ENCODE results near the gene ZEB1. TPM values are rescaled to one million over a fixed set of nuclear protein-coding genes. Genes with fewer than 3 reads are reported as not detected.

Gene ZEB1
- total RNA-seq, 1 donor from 2014 or later: 38.8 TPM

DNA sequence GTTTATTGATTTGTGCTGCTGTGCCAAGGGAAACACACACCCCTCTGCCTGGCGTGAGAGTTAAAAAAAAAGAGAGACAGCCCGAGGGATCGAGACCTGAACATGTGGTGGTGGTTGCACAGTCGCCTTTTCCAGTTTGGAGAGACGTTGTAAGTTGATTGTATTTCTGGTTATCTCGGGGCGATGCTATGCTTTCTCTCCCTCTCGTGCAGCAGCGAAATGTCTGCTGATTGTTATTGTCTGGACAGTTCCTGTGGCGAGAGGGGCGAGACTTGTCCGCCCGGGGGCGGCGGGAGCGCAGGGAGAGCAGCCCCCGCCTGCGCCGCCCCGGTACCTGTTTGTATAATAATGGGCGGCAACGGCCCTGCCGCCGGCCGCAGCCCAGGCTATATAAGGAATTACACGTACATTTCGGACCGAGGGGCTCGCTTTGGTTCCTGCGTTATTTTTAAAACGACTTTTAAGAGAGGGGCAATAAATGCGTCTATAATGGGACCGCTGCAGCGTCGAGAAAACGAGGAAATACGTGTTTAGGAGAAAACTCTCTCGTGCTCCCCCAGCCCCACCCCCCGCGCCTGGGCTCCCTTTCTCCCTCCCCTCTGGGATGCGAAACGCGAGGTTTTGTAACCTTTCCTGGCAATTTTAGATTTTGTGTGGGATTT, 1.7 kb downstream of the ZEB1 start:
- Mint-ChIP-seq H3K9me3 (no peaks in the 10 kb centered on the region), H3K4me1 (peaks cover 28% of the 10 kb centered on the region), H3K27me3 (ENCODE audit: insufficient read depth, low read depth) (peaks cover 4% of the 10 kb centered on the region), H3K27ac (peak overlapping the region; percentile 93), H3K4me3 (peak overlapping the region; percentile 98), H3K36me3 (no peaks in the 10 kb centered on the region)
- no peak overlapping the region for H3K9ac ChIP-seq
- H4K20me1 ChIP-seq (ENCODE audit: low read depth): peaks cover 69% of the 10 kb centered on the region
- H3K4me3 ChIP-seq: peak overlapping the region; percentile 84
- H3K27me3 ChIP-seq: peaks cover 64% of the 10 kb centered on the region
- H3K36me3 ChIP-seq: no peaks in the 10 kb centered on the region
- peak overlapping the region; percentile 94 for H3K4me2 ChIP-seq
- H2AFZ ChIP-seq (replicated peaks): peak overlapping the region; percentile 59
- H3F3A ChIP-seq (ENCODE audit: low read depth): peaks cover 16% of the 10 kb centered on the region
- H3K79me2 ChIP-seq (ENCODE audit: low read depth): peaks cover 55% of the 10 kb centered on the region
- no peak overlapping the region for H3K27ac ChIP-seq
- TF ChIP-seq EZH2 (IDR thresholded peaks at IDR 0.05): peak; percentile 28
- TF ChIP-seq, protein P1, sequence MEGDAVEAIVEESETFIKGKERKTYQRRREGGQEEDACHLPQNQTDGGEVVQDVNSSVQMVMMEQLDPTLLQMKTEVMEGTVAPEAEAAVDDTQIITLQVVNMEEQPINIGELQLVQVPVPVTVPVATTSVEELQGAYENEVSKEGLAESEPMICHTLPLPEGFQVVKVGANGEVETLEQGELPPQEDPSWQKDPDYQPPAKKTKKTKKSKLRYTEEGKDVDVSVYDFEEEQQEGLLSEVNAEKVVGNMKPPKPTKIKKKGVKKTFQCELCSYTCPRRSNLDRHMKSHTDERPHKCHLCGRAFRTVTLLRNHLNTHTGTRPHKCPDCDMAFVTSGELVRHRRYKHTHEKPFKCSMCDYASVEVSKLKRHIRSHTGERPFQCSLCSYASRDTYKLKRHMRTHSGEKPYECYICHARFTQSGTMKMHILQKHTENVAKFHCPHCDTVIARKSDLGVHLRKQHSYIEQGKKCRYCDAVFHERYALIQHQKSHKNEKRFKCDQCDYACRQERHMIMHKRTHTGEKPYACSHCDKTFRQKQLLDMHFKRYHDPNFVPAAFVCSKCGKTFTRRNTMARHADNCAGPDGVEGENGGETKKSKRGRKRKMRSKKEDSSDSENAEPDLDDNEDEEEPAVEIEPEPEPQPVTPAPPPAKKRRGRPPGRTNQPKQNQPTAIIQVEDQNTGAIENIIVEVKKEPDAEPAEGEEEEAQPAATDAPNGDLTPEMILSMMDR (IDR thresholded peaks at IDR 0.05): peak; percentile 15
- no peak for TF ChIP-seq EZH2phosphoT487 (IDR thresholded peaks at IDR 0.05)
- no peaks in the 10 kb centered on the region for H3K9me3 ChIP-seq (ENCODE audit: low read depth)
- DNase-seq (ENCODE audit: low spot score): peak; percentile 70
- peaks cover 11% of the 10 kb centered on the region for H3K4me1 ChIP-seq

DNA sequence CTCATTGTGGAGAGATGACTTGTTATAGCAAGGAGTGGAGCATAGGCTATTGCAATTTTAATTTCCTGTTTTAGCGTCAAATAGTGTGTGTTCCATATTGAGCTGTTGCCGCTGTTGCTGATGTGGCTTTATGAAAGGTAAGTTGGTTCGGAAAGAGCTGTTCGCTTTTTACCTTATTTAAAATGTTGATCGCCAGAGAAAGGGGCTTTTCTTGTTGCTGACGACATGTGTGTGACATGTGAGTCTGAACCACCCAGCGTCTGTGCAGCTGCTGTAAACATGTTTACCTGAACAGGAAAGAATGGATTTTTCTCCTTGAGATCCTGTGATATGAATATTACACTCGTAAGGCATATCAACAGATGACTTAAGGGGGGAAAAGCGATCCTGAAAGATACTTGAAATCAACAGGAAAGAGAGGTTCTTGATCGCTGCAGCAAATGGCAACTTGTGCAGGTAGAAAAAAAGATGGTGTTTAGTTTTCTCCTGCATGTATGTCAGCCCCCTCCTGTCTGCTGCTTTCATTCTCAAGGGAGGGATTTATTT, 2.5 kb downstream of the ZEB1 start:
- no peak overlapping the region for H3K27ac ChIP-seq
- no peak overlapping the region for H2AFZ ChIP-seq (replicated peaks)

DNA sequence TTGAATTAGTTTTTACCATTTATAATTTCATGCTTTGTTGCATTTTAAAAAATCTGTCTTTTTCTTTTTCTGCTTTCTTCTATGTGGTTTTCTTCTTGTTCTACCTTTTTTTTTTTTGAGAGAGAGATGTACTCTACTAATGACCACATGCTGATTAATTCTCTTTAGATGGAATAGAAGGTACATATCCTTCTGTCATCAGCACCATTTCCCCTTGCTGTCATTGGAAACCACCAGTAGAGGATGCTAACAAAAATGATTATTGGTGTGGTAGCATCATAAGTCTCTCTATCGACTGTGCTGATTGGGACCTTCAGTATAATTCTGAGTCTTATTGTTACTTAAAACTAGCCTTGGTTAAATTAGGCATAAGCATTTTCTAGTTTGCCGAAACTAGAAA, 3.6 kb downstream of the ZEB1 start:
- no peaks in the 10 kb centered on the region for H3K9me3 ChIP-seq (ENCODE audit: low read depth)
- no peak overlapping the region for H3K4me3 ChIP-seq
- H3F3A ChIP-seq (ENCODE audit: low read depth): peaks cover 12% of the 10 kb centered on the region
- H3K79me2 ChIP-seq (ENCODE audit: low read depth): peaks cover 57% of the 10 kb centered on the region
- H3K36me3 ChIP-seq: no peaks in the 10 kb centered on the region
- no peak overlapping the region for H3K9ac ChIP-seq
- H2AFZ ChIP-seq (replicated peaks): no peak overlapping the region
- H3K27ac ChIP-seq: no peak overlapping the region
- TF ChIP-seq EZH2 (IDR thresholded peaks at IDR 0.05) (no peak), EZH2phosphoT487 (IDR thresholded peaks at IDR 0.05) (no peak)
- TF ChIP-seq, protein P1 (IDR thresholded peaks at IDR 0.05): no peak
- H3K4me2 ChIP-seq: no peak overlapping the region
- Mint-ChIP-seq H3K27me3 (ENCODE audit: insufficient read depth, low read depth) (peaks cover 4% of the 10 kb centered on the region), H3K27ac (no peak overlapping the region), H3K9me3 (peaks cover under 1% of the 10 kb centered on the region), H3K4me3 (peak overlapping the region; percentile 2), H3K4me1 (peaks cover 21% of the 10 kb centered on the region), H3K36me3 (no peaks in the 10 kb centered on the region)
- H3K27me3 ChIP-seq: peaks cover 77% of the 10 kb centered on the region
- DNase-seq (ENCODE audit: low spot score): peak; percentile 5
- peaks cover 11% of the 10 kb centered on the region for H3K4me1 ChIP-seq
- peaks cover 80% of the 10 kb centered on the region for H4K20me1 ChIP-seq (ENCODE audit: low read depth)

More for the DNA sequence above, 2.5 kb downstream of the ZEB1 start:
- H3K4me3 Mint-ChIP-seq: peak overlapping the region; percentile 98
- Histone ChIP-seq H3K27me3 (peaks cover 72% of the 10 kb centered on the region), H3K9ac (no peak overlapping the region), H3F3A (ENCODE audit: low read depth) (peaks cover 16% of the 10 kb centered on the region), H3K4me1 (peaks cover 11% of the 10 kb centered on the region), H3K4me2 (peak overlapping the region; percentile 94), H3K9me3 (ENCODE audit: low read depth) (no peaks in the 10 kb centered on the region), H3K4me3 (peak overlapping the region; percentile 84), H3K79me2 (ENCODE audit: low read depth) (peaks cover 55% of the 10 kb centered on the region), H4K20me1 (ENCODE audit: low read depth) (peaks cover 77% of the 10 kb centered on the region), H3K36me3 (no peaks in the 10 kb centered on the region)
- H3K36me3 Mint-ChIP-seq: no peaks in the 10 kb centered on the region
- TF ChIP-seq EZH2phosphoT487 (IDR thresholded peaks at IDR 0.05): peak; percentile 55
- peak; percentile 67 for TF ChIP-seq EZH2 (IDR thresholded peaks at IDR 0.05)
- TF ChIP-seq, protein P1 (IDR thresholded peaks at IDR 0.05): no peak
- H3K9me3 Mint-ChIP-seq: no peaks in the 10 kb centered on the region
- peaks cover 4% of the 10 kb centered on the region for H3K27me3 Mint-ChIP-seq (ENCODE audit: insufficient read depth, low read depth)
- H3K27ac Mint-ChIP-seq: no peak overlapping the region
- peak; percentile 11 for DNase-seq (ENCODE audit: low spot score)
- H3K4me1 Mint-ChIP-seq: peaks cover 28% of the 10 kb centered on the region

Data from neural progenitor cell (in vitro differentiated cells).